NB4 (cell line): ENCODE measurements around the gene MKX.

Experiments
- DNase-seq: peaks from one replicate; pipeline ENCODE4 v3.0.0; 2010; ENCODE audit warnings: low read depth
- H3K4me3 ChIP-seq: one replicate; pipeline ENCODE4 v1.5.1; 2011; ENCODE audit warnings: mild to moderate bottlenecking, low read depth, low read length, moderate library complexity
- MYC ChIP-seq: IDR thresholded peaks from 2 replicates; pipeline ENCODE4 v1.6.1; 2011; ENCODE audit warnings: low read depth, low read length
- POLR2A ChIP-seq: IDR thresholded peaks from 2 replicates; pipeline ENCODE4 v1.6.1; 2011; ENCODE audit warnings: mild to moderate bottlenecking; ENCODE audit not compliant: insufficient read length; ENCODE audit errors: extremely low read depth
- TF ChIP-seq, protein P1 (sequence below): IDR thresholded peaks from 2 replicates; pipeline ENCODE4 v1.6.1; 2011; ENCODE audit warnings: low read depth, low read length
- TF ChIP-seq, protein P2 (sequence below): IDR thresholded peaks from one replicate; pipeline ENCODE4 v1.5.1; 2012; ENCODE audit warnings: low read depth, low read length

MKX gene

DNA sequence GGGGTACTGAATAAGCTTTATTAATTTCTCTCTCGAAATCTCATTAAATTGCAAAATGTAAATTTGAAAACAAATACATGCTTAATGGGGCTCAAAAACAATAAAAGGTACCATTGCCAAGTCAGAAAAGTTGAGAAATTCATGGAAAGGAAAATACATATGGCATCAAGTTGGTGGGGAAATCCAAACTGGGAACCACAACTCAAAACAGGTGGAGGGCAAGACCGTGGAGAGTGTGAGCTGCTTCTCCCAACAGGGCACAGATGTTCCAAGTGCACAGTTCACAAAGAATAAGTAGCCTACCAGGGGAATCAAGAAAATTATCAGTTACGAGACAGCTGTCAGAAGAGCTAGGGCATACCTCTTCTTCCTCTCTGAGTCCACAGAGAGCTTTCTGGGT, 26.6 kb downstream of the MKX start:
- H3K4me3 ChIP-seq, result no peak overlapping the region
- no peak for DNase-seq
- TF ChIP-seq MYC, result no peak
- TF ChIP-seq POLR2A, result no peak
- TF ChIP-seq, protein P1, sequence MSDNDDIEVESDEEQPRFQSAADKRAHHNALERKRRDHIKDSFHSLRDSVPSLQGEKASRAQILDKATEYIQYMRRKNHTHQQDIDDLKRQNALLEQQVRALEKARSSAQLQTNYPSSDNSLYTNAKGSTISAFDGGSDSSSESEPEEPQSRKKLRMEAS, result no peak
- TF ChIP-seq, protein P2, sequence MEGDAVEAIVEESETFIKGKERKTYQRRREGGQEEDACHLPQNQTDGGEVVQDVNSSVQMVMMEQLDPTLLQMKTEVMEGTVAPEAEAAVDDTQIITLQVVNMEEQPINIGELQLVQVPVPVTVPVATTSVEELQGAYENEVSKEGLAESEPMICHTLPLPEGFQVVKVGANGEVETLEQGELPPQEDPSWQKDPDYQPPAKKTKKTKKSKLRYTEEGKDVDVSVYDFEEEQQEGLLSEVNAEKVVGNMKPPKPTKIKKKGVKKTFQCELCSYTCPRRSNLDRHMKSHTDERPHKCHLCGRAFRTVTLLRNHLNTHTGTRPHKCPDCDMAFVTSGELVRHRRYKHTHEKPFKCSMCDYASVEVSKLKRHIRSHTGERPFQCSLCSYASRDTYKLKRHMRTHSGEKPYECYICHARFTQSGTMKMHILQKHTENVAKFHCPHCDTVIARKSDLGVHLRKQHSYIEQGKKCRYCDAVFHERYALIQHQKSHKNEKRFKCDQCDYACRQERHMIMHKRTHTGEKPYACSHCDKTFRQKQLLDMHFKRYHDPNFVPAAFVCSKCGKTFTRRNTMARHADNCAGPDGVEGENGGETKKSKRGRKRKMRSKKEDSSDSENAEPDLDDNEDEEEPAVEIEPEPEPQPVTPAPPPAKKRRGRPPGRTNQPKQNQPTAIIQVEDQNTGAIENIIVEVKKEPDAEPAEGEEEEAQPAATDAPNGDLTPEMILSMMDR, result no peak

DNA sequence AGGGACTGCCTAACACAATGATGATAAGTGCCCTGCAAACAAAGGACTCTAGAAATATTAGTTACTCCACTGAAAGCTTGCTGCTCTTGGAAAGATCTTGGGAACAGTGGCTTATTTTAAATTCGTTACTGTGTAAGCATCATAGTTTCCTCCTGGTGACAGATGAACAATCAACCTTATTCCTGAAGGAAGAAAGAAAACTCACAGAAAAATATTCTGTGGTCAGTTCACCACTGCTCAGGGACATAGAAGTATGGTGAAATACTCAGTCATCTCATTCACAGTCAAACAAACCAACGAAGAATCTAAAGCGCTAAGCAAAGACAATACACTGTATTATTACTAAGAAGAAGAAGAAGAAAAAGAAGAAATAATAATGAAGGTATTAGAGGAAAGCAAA, 27.8 kb downstream of the MKX start:
- H3K4me3 ChIP-seq, result no peak overlapping the region
- DNase-seq, result no peak
- TF ChIP-seq, protein P1, result no peak
- TF ChIP-seq MYC (no peak), POLR2A (no peak)
- TF ChIP-seq, protein P2, result no peak

DNA sequence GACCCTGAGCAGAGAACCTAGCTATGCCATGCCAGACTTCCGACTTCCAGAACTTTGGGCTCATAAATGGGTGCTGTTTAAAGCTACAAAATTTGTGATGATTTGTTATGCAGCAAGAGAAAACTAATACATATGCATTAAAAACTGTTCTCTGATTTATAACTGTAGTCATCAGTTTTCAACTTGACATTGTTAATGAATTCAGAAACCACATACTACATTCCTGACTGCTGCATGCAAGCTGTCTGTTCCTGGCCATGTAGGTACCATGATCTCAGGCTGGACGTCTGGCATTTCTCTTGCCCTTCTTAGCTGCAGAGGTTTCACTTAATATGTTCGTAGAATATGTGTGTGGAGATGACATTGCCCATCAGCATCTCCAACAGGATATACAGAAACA, 28.4 kb downstream of the MKX start:
- TF ChIP-seq MYC, result no peak
- no peak for TF ChIP-seq POLR2A
- TF ChIP-seq, protein P1, result no peak
- TF ChIP-seq, protein P2, result no peak
- DNase-seq, result no peak
- no peak overlapping the region for H3K4me3 ChIP-seq

DNA sequence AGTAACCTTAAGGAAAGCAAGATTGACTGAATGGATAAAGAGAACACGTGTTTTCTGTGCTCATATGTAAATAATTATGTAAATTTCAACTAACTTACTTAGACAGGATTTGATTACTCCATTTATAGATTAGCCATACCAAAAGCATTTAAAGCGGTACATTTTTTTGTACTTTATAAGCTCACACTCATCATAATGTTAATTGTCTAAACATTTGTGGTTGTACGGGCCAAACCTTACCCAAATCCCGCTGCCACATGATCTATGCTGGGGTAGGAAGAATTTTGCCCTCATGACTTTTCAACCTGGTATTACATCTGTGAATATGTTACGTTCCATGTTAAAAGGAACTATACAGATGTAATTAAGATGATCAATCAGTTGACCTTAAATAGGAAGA, 29.1 kb downstream of the MKX start:
- TF ChIP-seq, protein P1, result no peak
- TF ChIP-seq POLR2A, result no peak
- TF ChIP-seq, protein P2, result no peak
- no peak for TF ChIP-seq MYC
- no peak overlapping the region for H3K4me3 ChIP-seq

DNA sequence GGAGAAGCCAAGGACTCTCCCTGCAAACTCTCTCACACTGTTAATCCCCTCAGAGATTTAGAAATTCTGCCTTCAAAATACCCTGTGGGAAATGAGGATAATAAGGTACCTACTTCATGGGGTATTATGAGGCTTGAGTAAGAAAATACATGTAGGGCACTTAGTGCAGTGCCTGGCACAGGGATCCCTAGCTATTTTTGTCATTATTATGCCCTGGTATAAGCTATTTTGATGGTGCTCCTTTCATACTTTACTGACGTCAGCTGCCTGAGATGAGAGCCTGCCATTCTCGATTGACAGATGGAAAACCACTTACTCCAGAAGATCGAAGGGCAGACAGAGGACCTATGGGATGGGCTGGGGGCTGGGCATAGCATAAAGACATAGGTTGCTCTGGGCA, 30.1 kb downstream of the MKX start:
- TF ChIP-seq POLR2A, result no peak
- TF ChIP-seq, protein P1, result no peak
- no peak for TF ChIP-seq MYC
- TF ChIP-seq, protein P2, result no peak
- H3K4me3 ChIP-seq, result no peak overlapping the region
- no peak for DNase-seq

More for the DNA sequence above, 29.1 kb downstream of the MKX start:
- DNase-seq, result no peak

DNA sequence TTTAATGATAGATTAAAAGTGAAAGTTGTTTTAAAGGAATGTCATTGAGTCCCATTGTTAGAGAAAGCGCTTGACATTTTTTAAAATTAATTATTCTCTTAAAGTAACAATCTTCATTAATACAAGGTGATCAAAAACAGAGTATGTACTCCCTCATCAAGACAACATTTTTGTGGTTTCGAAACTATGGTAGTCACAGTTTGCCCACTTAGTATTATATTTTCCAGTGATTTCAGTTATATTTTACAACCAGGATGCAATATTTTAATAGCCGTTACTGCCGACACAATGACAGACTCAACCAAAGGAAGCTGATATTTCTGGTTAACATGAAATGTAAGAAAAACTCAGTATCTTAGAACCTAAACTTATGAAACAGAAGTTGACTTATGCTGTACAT, 31.3 kb downstream of the MKX start:
- TF ChIP-seq, protein P2, result no peak
- no peak for TF ChIP-seq MYC
- TF ChIP-seq, protein P1, result no peak
- TF ChIP-seq POLR2A, result no peak
- DNase-seq, result no peak

More for the DNA sequence above, 31.3 kb downstream of the MKX start:
- no peak overlapping the region for H3K4me3 ChIP-seq
